AG04450 (cell line): ENCODE results near the gene EDARADD. TPM values are rescaled to one million over a fixed set of nuclear protein-coding genes. Genes with fewer than 3 reads are reported as not detected.

Source experiments
- CTCF ChIA-PET: fragments of 300-600, 350-600 bp; formaldehyde crosslinking; extraction: SDS; loops from one replicate; lab custom pipeline; 2022; ENCODE audit warnings: antibody characterized with exemption, inconsistent platforms; lab: Charles Lee
- POLR2A ChIA-PET: fragments of 350-600 bp; formaldehyde crosslinking; extraction: SDS; loops from one replicate; lab custom pipeline; 2021; ENCODE audit warnings: antibody characterized with exemption, inconsistent platforms; lab: Yijun Ruan, JAX
- DNase-seq: peaks from one replicate; pipeline ENCODE4 v3.0.0-alpha.2; 2011; ENCODE audit warnings: low read depth, low spot score
- H3K27ac ChIP-seq: one replicate; pipeline ENCODE4 v1.5.1; 2012; ENCODE audit warnings: low read depth, low read length, control low read depth
- H3K27me3 ChIP-seq: one replicate; pipeline ENCODE4 v1.6.0; 2012; ENCODE audit warnings: low read length; ENCODE audit not compliant: control insufficient read depth, insufficient read depth
- H3K4me3 ChIP-seq: 2 replicates; pipeline ENCODE4 v1.5.1; 2011; ENCODE audit warnings: mild to moderate bottlenecking, low read depth, low read length, control low read depth
- H3K9me3 ChIP-seq: 2 replicates; pipeline ENCODE4 v1.5.1; 2012; ENCODE audit warnings: low read length; ENCODE audit not compliant: control insufficient read depth, insufficient read depth
- polyA plus RNA-seq: library from polyadenylated mRNA; depleted of rRNA; stranded (reverse); fragments of >200 nt; gene quantifications from 2 replicates; pipeline ENCODE4 v1.2.3, GENCODE V29; 2011
- TF ChIP-seq, protein P1 (sequence below): IDR thresholded peaks from 2 replicates; pipeline ENCODE4 v1.5.1; 2011; ENCODE audit warnings: low read depth, low read length, control low read depth, inconsistent platforms

Gene EDARADD
- polyA plus RNA-seq, 1 experiment, result not detected

DNA sequence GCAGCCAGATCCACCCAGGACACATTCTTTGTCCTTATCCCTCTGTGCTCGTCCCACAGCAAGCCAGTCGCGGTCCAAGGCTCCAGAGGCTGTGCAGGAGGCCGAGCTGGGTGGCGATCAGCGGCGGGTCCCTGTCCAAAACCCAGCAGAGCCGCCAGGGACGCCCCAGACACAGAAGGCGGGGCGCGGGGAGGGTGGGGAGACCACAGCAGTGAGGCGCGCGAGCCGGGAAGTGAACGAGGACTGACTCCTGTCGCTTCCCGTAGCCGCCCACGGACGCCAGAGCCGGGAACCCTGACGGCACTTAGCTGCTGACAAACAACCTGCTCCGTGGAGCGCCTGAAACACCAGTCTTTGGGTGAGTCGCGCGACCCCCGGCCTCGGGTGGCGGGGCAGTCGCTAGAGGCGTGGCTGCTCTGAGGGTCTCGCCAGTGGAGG lies 129.6 kb downstream of the EDARADD start, which contains the start of gene LGALS8:
TSS of gene LGALS8 (plus strand) at position 279 of the 438 bp plus-strand sequence. CDS start 2,089 bp downstream, outside the sequence.
- Histone ChIP-seq H3K27me3 (no peaks in the 10 kb centered on the region), H3K4me3 (peak within 1 kb of the TSS; percentile 99), H3K9me3 (peaks cover 3% of the 10 kb centered on the region; the same call in 1 of the 2 replicates), H3K27ac (peak within 1 kb of the TSS; percentile 69)
- CTCF ChIA-PET, result no interaction called here
- POLR2A ChIA-PET, result no interaction called here
- TF ChIP-seq, protein P1, sequence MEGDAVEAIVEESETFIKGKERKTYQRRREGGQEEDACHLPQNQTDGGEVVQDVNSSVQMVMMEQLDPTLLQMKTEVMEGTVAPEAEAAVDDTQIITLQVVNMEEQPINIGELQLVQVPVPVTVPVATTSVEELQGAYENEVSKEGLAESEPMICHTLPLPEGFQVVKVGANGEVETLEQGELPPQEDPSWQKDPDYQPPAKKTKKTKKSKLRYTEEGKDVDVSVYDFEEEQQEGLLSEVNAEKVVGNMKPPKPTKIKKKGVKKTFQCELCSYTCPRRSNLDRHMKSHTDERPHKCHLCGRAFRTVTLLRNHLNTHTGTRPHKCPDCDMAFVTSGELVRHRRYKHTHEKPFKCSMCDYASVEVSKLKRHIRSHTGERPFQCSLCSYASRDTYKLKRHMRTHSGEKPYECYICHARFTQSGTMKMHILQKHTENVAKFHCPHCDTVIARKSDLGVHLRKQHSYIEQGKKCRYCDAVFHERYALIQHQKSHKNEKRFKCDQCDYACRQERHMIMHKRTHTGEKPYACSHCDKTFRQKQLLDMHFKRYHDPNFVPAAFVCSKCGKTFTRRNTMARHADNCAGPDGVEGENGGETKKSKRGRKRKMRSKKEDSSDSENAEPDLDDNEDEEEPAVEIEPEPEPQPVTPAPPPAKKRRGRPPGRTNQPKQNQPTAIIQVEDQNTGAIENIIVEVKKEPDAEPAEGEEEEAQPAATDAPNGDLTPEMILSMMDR, result no peak
- peak; percentile 53 for DNase-seq

DNA sequence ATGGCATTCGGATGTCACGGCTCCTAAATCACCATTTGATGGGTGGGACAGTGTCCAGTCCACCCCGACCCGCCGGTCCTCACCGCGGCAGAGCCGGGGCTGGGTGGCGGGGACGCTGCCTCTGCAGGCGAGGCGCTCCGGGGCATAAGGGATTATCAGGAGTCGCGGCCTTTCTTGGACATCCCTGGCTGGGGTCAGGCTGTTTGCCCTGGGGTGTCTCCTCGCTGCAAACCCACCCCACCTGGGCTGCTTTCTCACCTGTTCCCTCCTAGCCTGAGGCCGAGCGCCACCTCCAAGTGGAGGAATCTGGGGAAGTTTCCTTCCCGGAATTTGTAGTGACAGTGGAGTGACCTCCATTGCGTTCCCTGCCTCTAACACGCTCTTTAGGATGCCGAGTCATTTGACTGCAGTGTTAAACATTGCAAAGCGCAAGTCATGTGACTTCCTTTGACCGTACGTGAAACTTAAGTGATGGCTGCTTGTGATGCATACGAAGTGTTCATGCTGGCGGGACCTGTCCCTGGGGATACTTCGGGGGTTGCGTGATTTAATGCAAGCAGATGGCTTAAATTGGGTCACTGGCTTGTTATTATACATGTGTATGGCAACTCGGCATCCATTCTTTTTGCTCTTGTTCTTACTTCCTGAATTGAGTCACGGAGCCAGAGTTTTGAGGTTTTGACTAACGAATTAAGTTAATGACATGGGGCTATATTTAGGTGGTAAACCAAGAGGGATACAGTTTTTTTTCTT lies 130.2 kb downstream of the EDARADD start:
- CTCF ChIA-PET, result interaction anchor here (1.2 kb wide), 1 partner anchor 421 kb away, joined by 3 read pairs; no protein-coding TSS in a partner anchor
- peak overlapping the region; percentile 99 for H3K4me3 ChIP-seq
- TF ChIP-seq, protein P1, result no peak
- no peak for DNase-seq
- peaks cover 3% of the 10 kb centered on the region; the same call in 1 of the 2 replicates for H3K9me3 ChIP-seq
- H3K27me3 ChIP-seq, result no peaks in the 10 kb centered on the region
- peak overlapping the region; percentile 69 for H3K27ac ChIP-seq
- POLR2A ChIA-PET, result interaction anchor here (2.0 kb wide), 1 partner anchor 21 kb away, joined by 7 read pairs; no protein-coding TSS in a partner anchor

DNA sequence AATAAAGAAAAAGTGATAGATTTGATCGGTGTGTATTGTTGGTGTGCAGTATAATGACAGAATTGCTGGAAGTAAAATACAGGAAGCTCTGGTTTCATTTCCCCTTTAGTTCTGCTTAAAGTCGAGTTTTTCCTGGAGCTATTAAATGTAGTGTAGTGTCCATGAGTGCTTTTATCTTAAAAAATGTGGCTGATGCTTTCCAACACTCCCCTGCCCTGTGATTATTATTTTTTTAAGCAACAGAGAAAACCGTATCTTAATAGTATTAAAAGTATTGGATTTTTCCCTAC lies 130.8 kb downstream of the EDARADD start:
- no peak for DNase-seq
- no peak overlapping the region for H3K27ac ChIP-seq
- peaks cover 3% of the 10 kb centered on the region; the same call in 1 of the 2 replicates for H3K9me3 ChIP-seq
- ChIA-PET POLR2A (interaction anchor here (2.0 kb wide), 1 partner anchor 22 kb away, joined by 7 read pairs; no protein-coding TSS in a partner anchor), CTCF (interaction anchor here (1.2 kb wide), 1 partner anchor 421 kb away, joined by 3 read pairs; no protein-coding TSS in a partner anchor)
- H3K27me3 ChIP-seq, result no peaks in the 10 kb centered on the region
- peak overlapping the region; percentile 99 for H3K4me3 ChIP-seq
- TF ChIP-seq, protein P1, result no peak

DNA sequence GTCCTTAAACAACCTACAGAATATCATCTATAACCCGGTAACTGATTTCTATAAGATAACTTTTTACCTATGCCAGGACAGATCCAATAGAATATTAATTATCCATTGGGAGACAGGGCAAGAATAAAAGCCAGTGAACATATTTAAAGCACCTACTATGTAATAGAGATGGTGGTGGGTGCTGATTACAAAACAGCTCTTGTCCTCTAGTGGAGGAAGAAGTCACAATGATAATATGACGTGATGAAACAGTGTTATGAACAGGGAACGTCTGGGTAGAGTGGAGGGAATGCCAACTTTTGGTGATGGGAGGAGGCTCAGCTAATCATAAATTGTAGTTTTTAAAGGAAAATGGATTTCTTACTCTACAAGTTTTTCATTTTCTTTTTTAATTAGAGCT lies 132.0 kb downstream of the EDARADD start:
- ChIA-PET POLR2A (interaction anchor here (2.0 kb wide), 1 partner anchor 23 kb away, joined by 7 read pairs; no protein-coding TSS in a partner anchor), CTCF (interaction anchor here (0.8 to 1.4 kb wide), 5 partner anchors 8 to 420 kb away, joined by 3 to 6 read pairs (median 3); no protein-coding TSS in a partner anchor)
- no peaks in the 10 kb centered on the region for H3K27me3 ChIP-seq
- H3K9me3 ChIP-seq, result peaks cover 3% of the 10 kb centered on the region; the same call in 1 of the 2 replicates
- TF ChIP-seq, protein P1, result no peak
- no peak overlapping the region for H3K4me3 ChIP-seq
- DNase-seq, result no peak
- no peak overlapping the region for H3K27ac ChIP-seq

DNA sequence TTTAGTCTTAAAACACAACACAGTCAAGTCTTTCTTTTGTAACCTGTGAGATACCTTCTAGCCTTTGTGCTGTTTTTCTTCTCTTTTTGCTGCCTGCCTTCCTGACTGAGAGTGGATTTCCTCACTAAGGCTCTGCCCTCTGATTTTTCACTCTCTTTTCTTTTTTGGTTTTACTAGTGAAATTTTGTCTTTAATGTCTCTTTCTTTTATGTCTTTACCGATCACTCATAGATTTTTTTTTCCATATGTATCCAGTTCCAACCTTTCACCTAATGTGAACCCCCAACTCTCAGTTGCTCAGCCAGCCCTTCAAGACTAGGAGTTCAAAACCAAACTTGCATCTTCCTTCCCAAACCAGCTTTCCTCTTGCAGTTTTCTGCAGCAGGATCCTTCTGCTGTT lies 136.2 kb downstream of the EDARADD start:
- POLR2A ChIA-PET, result no interaction called here

More for the DNA sequence above, 136.2 kb downstream of the EDARADD start:
- no peak overlapping the region for H3K4me3 ChIP-seq
- no peaks in the 10 kb centered on the region for H3K9me3 ChIP-seq
- H3K27ac ChIP-seq, result no peak overlapping the region
- TF ChIP-seq, protein P1, result no peak
- DNase-seq, result no peak
- no peaks in the 10 kb centered on the region for H3K27me3 ChIP-seq
- CTCF ChIA-PET, result interaction anchor here (1.2 kb wide), 1 partner anchor 13 kb away, joined by 5 read pairs; no protein-coding TSS in a partner anchor
